ENCODE results near the gene FGF3. TPM values are rescaled to one million over a fixed set of nuclear protein-coding genes. Genes with fewer than 3 reads are reported as not detected.

Gene FGF3
- not detected for total RNA-seq

GRCh38 chr11:69818603-69819441 is at the start of gene FGF3:
Gene FGF3, minus strand, starts transcription at chr11:69819416. Its CDS starts 483 bp downstream, at chr11:69818933.
- intact Hi-C loops (cut with DNase I; ENCODE audit: low total_unique reads) = no loop called here

GRCh38 chr11:69868871-69869270 is 49.7 kb upstream of the FGF3 start:
- Histone ChIP-seq H3K4me1 (no peaks in the 10 kb centered on the region), H3K27ac (no peak overlapping the region), H3K4me3 (no peak overlapping the region), H3K9me3 (no peaks in the 10 kb centered on the region), H3K36me3 (no peaks in the 10 kb centered on the region), H3K27me3 (peaks cover 17 to 24% (median 21%) of the 10 kb centered on the region in 3 donors)
- no peak for DNase-seq
- intact Hi-C loops (cut with DNase I; ENCODE audit: low total_unique reads) = no loop called here
- no peak for ATAC-seq
- in situ Hi-C loops (cut with MboI; ENCODE audit: low sequenced_read_pairs in 4 of 4) = no loop called here
- TF ChIP-seq CTCF (IDR thresholded peaks at IDR 0.05 in 4 of 5, conservative IDR thresholded peaks at IDR 0.05 in 1 of 5) (no peak), POLR2A (IDR thresholded peaks at IDR 0.05) (no peak)

More at GRCh38 chr11:69818603-69819441, at the start of gene FGF3:
- Histone ChIP-seq H3K36me3 (no peaks in the 10 kb centered on the region), H3K4me1 (no peaks in the 10 kb centered on the region), H3K4me3 (no peak within 1 kb of the TSS), H3K27me3 (peaks cover 38 to 42% (median 39%) of the 10 kb centered on the region in 3 donors), H3K9me3 (no peaks in the 10 kb centered on the region), H3K27ac (no peak within 1 kb of the TSS)
- ATAC-seq = no peak
- DNase-seq = no peak
- TF ChIP-seq POLR2A (IDR thresholded peaks at IDR 0.05) (no peak), CTCF (IDR thresholded peaks at IDR 0.05 in 4 of 5, conservative IDR thresholded peaks at IDR 0.05 in 1 of 5) (no peak)
- in situ Hi-C loops (cut with MboI; ENCODE audit: low sequenced_read_pairs in 4 of 4) = no loop called here

GRCh38 chr11:69868006-69868810 is 49.0 kb upstream of the FGF3 start:
- Histone ChIP-seq H3K4me3 (no peak overlapping the region), H3K4me1 (no peaks in the 10 kb centered on the region), H3K27ac (no peak overlapping the region), H3K9me3 (no peaks in the 10 kb centered on the region), H3K27me3 (peaks cover 17 to 24% (median 21%) of the 10 kb centered on the region in 3 donors), H3K36me3 (no peaks in the 10 kb centered on the region)
- no peak for ATAC-seq
- TF ChIP-seq CTCF (IDR thresholded peaks at IDR 0.05 in 4 of 5, conservative IDR thresholded peaks at IDR 0.05 in 1 of 5) (no peak), POLR2A (IDR thresholded peaks at IDR 0.05) (no peak)
- in situ Hi-C loops (cut with MboI; ENCODE audit: low sequenced_read_pairs in 4 of 4) = no loop called here
- DNase-seq = no peak
- intact Hi-C loops (cut with DNase I; ENCODE audit: low total_unique reads) = no loop called here

- ATAC-seq = no peak
- Histone ChIP-seq H3K36me3 (no peaks in the 10 kb centered on the region), H3K27ac (no peak overlapping the region), H3K4me1 (no peaks in the 10 kb centered on the region), H3K4me3 (no peak overlapping the region), H3K9me3 (no peaks in the 10 kb centered on the region), H3K27me3 (peaks cover 17 to 24% (median 21%) of the 10 kb centered on the region in 3 donors)
- intact Hi-C loops (cut with DNase I; ENCODE audit: low total_unique reads) = no loop called here
- in situ Hi-C loops (cut with MboI; ENCODE audit: low sequenced_read_pairs in 4 of 4) = no loop called here
- TF ChIP-seq CTCF (IDR thresholded peaks at IDR 0.05 in 4 of 5, conservative IDR thresholded peaks at IDR 0.05 in 1 of 5) (no peak), POLR2A (IDR thresholded peaks at IDR 0.05) (no peak)
- no peak for DNase-seq
Observed at GRCh38 chr11:69867076-69868005, 48.1 kb upstream of the FGF3 start.

Measured in gastrocnemius medialis (tissue), 4 donors.